ENCODE results near the gene UVSSA. TPM values are rescaled to one million over a fixed set of nuclear protein-coding genes. Genes with fewer than 3 reads are reported as not detected.
"Not testable (repeated sequence)": the region's sequence is repeated elsewhere in the genome, so short reads cannot be mapped to it uniquely, and the experiment has no call there.

Gene UVSSA
- total and polyA plus RNA-seq, 2 donors (not counting 1 experiment from before 2014, with no cell fraction given): 34.6 to 40.5 TPM

DNA sequence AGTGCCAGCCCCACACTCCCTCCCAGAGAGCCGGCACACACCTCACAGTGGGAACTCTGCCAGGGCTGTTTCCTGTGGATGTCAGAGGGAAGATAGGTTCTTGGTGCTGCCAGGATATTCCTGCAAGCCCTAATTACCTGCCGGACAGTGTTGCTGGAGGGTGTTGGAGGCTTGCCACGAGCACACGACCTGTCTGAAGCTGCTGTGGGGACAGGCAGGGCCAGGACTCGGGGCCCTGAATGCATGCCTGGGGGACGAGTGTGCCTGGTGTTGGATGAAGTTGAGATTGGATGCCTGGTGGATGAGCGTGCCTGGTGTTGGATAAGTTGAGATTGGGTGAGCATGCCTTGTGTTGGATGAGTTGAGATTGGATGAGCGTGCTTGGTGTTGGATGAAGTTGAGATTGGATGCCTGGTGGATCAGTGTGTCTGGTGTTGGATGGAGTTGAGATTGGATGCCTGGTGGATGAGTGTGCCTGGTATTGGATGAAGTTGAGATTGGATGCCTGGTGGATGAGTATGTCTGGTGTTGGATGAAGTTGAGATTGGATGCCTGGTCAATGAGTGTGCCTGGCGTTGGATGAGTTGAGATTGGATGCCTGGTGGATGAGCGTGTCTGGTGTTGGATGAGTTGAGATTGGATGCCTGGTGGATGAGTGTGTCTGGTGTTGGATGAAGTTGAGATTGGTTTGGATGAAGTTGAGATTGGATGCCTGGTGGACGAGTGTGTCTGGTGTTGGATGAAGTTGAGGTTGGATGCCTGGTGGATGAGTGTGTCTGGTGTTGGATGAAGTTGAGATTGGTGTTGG lies 23.2 kb upstream of the UVSSA start:
- no peaks in the 10 kb centered on the region for H3K27me3 Mint-ChIP-seq
- Histone ChIP-seq H2AFZ (ENCODE audit: insufficient read depth, low read depth, low read length, poor library complexity, severe bottlenecking) (no peak overlapping the region), H3K36me3 (replicated peaks in 1 of 2; ENCODE audit: control extremely low read depth in 1 of 2, control insufficient read depth in 1 of 2, extremely low read depth in 1 of 2, insufficient read depth in 2 of 2, low read length in 1 of 2) (peaks cover 0 to 49% of the 10 kb centered on the region in 2 experiments), H3K9ac (ENCODE audit: low read length) (no peak overlapping the region), H3K27me3 (replicated peaks in 1 of 4; ENCODE audit: control extremely low read depth in 1 of 4, control insufficient read depth in 3 of 4, insufficient read depth in 4 of 4, low read length in 3 of 4) (no peaks in the 10 kb centered on the region), H3K27ac (ENCODE audit: low read length in 2 of 2) (no peak overlapping the region), H3K79me2 (ENCODE audit: control insufficient read depth, insufficient read depth, low read length) (peaks cover 50% of the 10 kb centered on the region), H3K4me2 (replicated peaks; ENCODE audit: low read depth, low read length, poor library complexity, severe bottlenecking) (no peak overlapping the region), H3K4me3 (ENCODE audit: control extremely low read depth in 1 of 5, extremely low read depth in 1 of 5, insufficient read depth in 1 of 5, low read depth in 2 of 5, low read length in 4 of 5) (no peak overlapping the region), H3K4me1 (ENCODE audit: control insufficient read depth in 2 of 2, insufficient read depth in 2 of 2, low read length in 2 of 2) (no peaks in the 10 kb centered on the region), H4K20me1 (ENCODE audit: control insufficient read depth, insufficient read depth, low read length, poor library complexity, severe bottlenecking) (peaks cover 41% of the 10 kb centered on the region), H3K9me3 (ENCODE audit: control extremely low read depth in 1 of 3, control insufficient read depth in 2 of 3, insufficient read depth in 1 of 3, low read length in 2 of 3) (no peaks in the 10 kb centered on the region)
- intact Hi-C loops (cut with micrococcal nuclease): no loop called here
- H3K27ac Mint-ChIP-seq: no peak overlapping the region
- no peak overlapping the region for H3K4me3 Mint-ChIP-seq
- ATAC-seq (ENCODE audit: low read depth) (no peak), DNase-seq (no peak)
- H3K9me3 Mint-ChIP-seq (ENCODE audit: insufficient read depth): no peaks in the 10 kb centered on the region
- H3K4me1 Mint-ChIP-seq: no peaks in the 10 kb centered on the region
- CTCF ChIA-PET: no interaction called here
- WGBS (ENCODE audit: insufficient coverage): 98% methylated on average over 11 of the region's 11 CpGs
- TF ChIP-seq EZH2 (IDR thresholded peaks at IDR 0.05; ENCODE audit: borderline replicate concordance, insufficient read depth, low read depth, low read length, poor library complexity, severe bottlenecking): no peak
- TF ChIP-seq, protein P1, sequence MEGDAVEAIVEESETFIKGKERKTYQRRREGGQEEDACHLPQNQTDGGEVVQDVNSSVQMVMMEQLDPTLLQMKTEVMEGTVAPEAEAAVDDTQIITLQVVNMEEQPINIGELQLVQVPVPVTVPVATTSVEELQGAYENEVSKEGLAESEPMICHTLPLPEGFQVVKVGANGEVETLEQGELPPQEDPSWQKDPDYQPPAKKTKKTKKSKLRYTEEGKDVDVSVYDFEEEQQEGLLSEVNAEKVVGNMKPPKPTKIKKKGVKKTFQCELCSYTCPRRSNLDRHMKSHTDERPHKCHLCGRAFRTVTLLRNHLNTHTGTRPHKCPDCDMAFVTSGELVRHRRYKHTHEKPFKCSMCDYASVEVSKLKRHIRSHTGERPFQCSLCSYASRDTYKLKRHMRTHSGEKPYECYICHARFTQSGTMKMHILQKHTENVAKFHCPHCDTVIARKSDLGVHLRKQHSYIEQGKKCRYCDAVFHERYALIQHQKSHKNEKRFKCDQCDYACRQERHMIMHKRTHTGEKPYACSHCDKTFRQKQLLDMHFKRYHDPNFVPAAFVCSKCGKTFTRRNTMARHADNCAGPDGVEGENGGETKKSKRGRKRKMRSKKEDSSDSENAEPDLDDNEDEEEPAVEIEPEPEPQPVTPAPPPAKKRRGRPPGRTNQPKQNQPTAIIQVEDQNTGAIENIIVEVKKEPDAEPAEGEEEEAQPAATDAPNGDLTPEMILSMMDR (IDR thresholded peaks at IDR 0.05): no peak
- POLR2A ChIA-PET: no interaction called here

DNA sequence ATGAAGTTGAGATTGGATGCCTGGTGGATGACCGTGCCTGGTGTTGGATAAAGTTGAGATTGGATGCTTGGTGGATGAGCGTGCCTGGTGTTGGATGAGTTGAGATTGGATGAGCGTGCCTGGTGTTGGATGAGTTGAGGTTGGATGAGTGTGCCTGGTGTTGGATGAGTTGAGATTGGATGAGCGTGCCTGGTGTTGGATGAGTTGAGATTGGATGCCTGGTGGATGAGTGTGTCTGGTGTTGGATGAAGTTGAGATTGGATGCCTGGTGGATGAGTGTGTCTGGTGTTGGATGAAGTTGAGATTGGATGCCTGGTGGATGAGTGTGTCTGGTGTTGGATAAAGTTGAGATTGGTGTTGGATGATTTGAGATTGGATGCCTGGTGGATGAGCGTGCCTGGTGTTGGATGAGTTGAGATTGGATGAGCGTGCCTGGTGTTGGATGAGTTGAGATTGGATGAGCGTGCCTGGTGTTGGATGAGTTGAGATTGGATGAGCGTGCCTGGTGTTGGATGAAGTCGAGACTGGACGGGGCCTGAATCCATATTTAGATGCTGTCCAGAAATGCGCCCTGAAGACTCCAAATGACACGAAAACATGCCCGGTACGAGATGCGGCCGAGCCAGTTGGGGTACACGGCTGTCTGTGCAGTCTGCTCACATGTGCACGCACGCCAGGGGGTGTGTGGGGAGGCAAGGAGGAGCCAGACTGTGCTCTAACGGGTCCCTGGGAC lies 22.4 kb upstream of the UVSSA start:
- H3K4me1 Mint-ChIP-seq; H3K4me3 ChIP-seq (ENCODE audit: control extremely low read depth in 1 of 5, extremely low read depth in 1 of 5, insufficient read depth in 1 of 5, low read depth in 2 of 5, low read length in 4 of 5); H3K9me3 Mint-ChIP-seq (ENCODE audit: insufficient read depth); H2AFZ ChIP-seq (ENCODE audit: insufficient read depth, low read depth, low read length, poor library complexity, severe bottlenecking); H3K27ac Mint-ChIP-seq; H3K27ac ChIP-seq (ENCODE audit: low read length in 2 of 2); H3K9me3 ChIP-seq (ENCODE audit: control extremely low read depth in 1 of 3, control insufficient read depth in 2 of 3, insufficient read depth in 1 of 3, low read length in 2 of 3); intact Hi-C loops (cut with micrococcal nuclease); H3K27me3 ChIP-seq (replicated peaks in 1 of 4; ENCODE audit: control extremely low read depth in 1 of 4, control insufficient read depth in 3 of 4, insufficient read depth in 4 of 4, low read length in 3 of 4); CTCF ChIA-PET; DNase-seq; POLR2A ChIA-PET; H3K4me1 ChIP-seq (ENCODE audit: control insufficient read depth in 2 of 2, insufficient read depth in 2 of 2, low read length in 2 of 2); H3K4me3 Mint-ChIP-seq; H3K27me3 Mint-ChIP-seq; H3K4me2 ChIP-seq (replicated peaks; ENCODE audit: low read depth, low read length, poor library complexity, severe bottlenecking); ATAC-seq (ENCODE audit: low read depth); H3K9ac ChIP-seq (ENCODE audit: low read length): not testable (repeated sequence)
- 97% methylated on average over 20 of the region's 20 CpGs for WGBS (ENCODE audit: insufficient coverage)
- Histone ChIP-seq H4K20me1 (ENCODE audit: control insufficient read depth, insufficient read depth, low read length, poor library complexity, severe bottlenecking) (peaks cover 45% of the 10 kb centered on the region), H3K79me2 (ENCODE audit: control insufficient read depth, insufficient read depth, low read length) (peaks cover 47% of the 10 kb centered on the region), H3K36me3 (replicated peaks in 1 of 2; ENCODE audit: control extremely low read depth in 1 of 2, control insufficient read depth in 1 of 2, extremely low read depth in 1 of 2, insufficient read depth in 2 of 2, low read length in 1 of 2) (peaks cover 0 to 52% of the 10 kb centered on the region in 2 experiments)

Measured in B cell (primary cell).